HTR-8/SVneo (cell line): Measurements from ENCODE around the gene HSPA4L.

ENCODE experiments used
- DNase-seq: peaks from one replicate; pipeline ENCODE4 v3.0.0; 2011; ENCODE audit warnings: low spot score, mixed read lengths; ENCODE audit not compliant: insufficient read length
- FAIRE-seq: peaks from 2 replicates; lab custom pipeline; 2011; peaks lifted over from hg19 to GRCh38; lab: Jason Lieb, UNC

The HSPA4L gene

GRCh38 chr4:127782275-127783025, at the start of gene HSPA4L:
Gene HSPA4L (plus strand): TSS chr4:127782322. CDS start chr4:127782551, 229 bp downstream.
- DNase-seq (peak; percentile 51), FAIRE-seq (no peak)

- DNase-seq (peak; percentile 69), FAIRE-seq (no peak)
Observed at GRCh38 chr4:127732623-127733328, 49.3 kb upstream of the HSPA4L start.

GRCh38 chr4:127734976-127735375, 47.1 kb upstream of the HSPA4L start:
- FAIRE-seq (no peak), DNase-seq (no peak)

- DNase-seq (no peak), FAIRE-seq (no peak)
Observed at GRCh38 chr4:127737295-127737694, 44.8 kb upstream of the HSPA4L start.

GRCh38 chr4:127741247-127741646, 40.9 kb upstream of the HSPA4L start:
- no peak for FAIRE-seq
- no peak for DNase-seq

- FAIRE-seq (no peak), DNase-seq (no peak)
Observed at GRCh38 chr4:127747883-127748282, 34.2 kb upstream of the HSPA4L start.

- DNase-seq, result no peak
- no peak for FAIRE-seq
Observed at GRCh38 chr4:127748957-127749356, 33.2 kb upstream of the HSPA4L start.

GRCh38 chr4:127756906-127757305, 25.2 kb upstream of the HSPA4L start:
- DNase-seq, result no peak
- FAIRE-seq, result no peak

- DNase-seq (no peak), FAIRE-seq (no peak)
Observed at GRCh38 chr4:127759228-127759820, 22.8 kb upstream of the HSPA4L start.

- no peak for DNase-seq
- peak; percentile 46 for FAIRE-seq
Observed at GRCh38 chr4:127759893-127760292, 22.2 kb upstream of the HSPA4L start.

- FAIRE-seq, result no peak
- no peak for DNase-seq
Observed at GRCh38 chr4:127771535-127772275, 10.4 kb upstream of the HSPA4L start.

GRCh38 chr4:127772769-127773671, 9.1 kb upstream of the HSPA4L start:
- DNase-seq (no peak), FAIRE-seq (peak; percentile 9)

- FAIRE-seq (no peak), DNase-seq (no peak)
Observed at GRCh38 chr4:127775843-127776242, 6.3 kb upstream of the HSPA4L start.

- FAIRE-seq (no peak), DNase-seq (no peak)
Observed at GRCh38 chr4:127776620-127777019, 5.5 kb upstream of the HSPA4L start.

GRCh38 chr4:127777487-127777886, 4.6 kb upstream of the HSPA4L start:
- no peak for FAIRE-seq
- no peak for DNase-seq

- no peak for FAIRE-seq
Observed at GRCh38 chr4:127778102-127778501, 4.0 kb upstream of the HSPA4L start.

GRCh38 chr4:127780598-127780997, 1.5 kb upstream of the HSPA4L start:
- no peak for DNase-seq
- no peak for FAIRE-seq

More at GRCh38 chr4:127778102-127778501, 4.0 kb upstream of the HSPA4L start:
- no peak for DNase-seq

- FAIRE-seq, result no peak
- no peak for DNase-seq
Observed at GRCh38 chr4:127781300-127782024, 660 bp upstream of the HSPA4L start.

GRCh38 chr4:127782025-127782274, 172 bp upstream of the HSPA4L start:
- peak; percentile 86 for DNase-seq
- peak; percentile 26 for FAIRE-seq
